Astrocyte of the cerebellum (primary cell): ENCODE results near the gene POPDC2.

ENCODE experiments used
- DNase-seq: peaks from one replicate; pipeline ENCODE4 v3.0.0-alpha.2; 2011; ENCODE audit warnings: low read depth
- H3K4me3 ChIP-seq: 2 replicates; pipeline ENCODE4 v1.5.1; 2011; ENCODE audit warnings: mild to moderate bottlenecking, low read depth, low read length, moderate library complexity
- CTCF ChIP-seq: IDR thresholded peaks from 2 replicates; pipeline ENCODE4 v1.5.1; 2012; ENCODE audit warnings: low read length, low read depth, moderate library complexity, mild to moderate bottlenecking; ENCODE audit errors: missing control alignments
- in situ Hi-C: cut with HindIII; loops from 2 replicates; pipeline ENCODE4 v1.10.0; 2017; ENCODE audit warnings: low sequenced_read_pairs

The POPDC2 gene

DNA sequence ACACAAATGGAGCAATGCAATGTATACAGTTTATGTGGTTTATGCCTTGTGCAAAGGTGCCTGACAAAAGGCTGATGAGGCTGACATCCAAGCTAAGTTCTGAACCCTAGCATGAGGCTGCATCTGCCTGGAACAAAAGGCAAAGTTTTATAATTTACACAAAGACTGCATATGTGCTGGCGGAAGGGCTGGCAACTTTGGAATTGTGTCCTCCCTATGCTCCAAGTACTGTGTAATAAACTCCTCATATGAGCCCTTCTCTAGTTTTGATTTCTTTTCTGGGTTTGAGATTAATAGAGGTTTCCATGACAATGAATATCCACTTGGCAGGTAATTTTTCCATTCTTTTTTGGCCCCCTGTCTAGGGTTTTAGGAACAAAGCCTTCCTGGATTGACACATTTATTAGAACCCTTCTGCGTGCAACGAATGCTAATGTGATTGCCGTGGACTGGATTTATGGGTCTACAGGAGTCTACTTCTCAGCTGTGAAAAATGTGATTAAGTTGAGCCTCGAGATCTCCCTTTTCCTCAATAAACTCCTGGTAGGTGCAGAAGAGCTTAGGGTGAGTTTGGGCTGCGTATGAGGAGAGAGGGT lies 51.9 kb downstream of the POPDC2 start:
- no peak for DNase-seq
- H3K4me3 ChIP-seq: no peak overlapping the region
- TF ChIP-seq CTCF: no peak
- in situ Hi-C loops: no loop called here

DNA sequence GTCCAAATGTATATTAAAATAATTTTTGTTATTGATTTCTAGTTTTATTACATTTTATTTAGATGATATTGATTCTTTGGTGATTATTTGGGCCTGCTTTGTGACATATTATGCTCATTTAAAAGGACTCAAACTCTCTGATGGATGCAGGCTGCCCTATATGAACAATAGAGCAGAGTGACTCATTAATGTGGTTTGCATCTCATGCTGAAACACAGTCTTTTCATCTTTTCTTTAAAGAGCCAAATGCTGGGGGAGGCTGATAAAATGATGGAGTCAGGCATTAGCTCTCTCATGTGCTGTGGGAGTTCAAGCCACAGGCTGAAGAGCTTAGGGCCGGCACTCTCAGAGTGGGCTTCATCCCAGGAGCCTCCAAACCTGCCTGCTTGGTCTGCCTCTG lies 55.5 kb downstream of the POPDC2 start:
- in situ Hi-C loops: no loop called here
- H3K4me3 ChIP-seq: no peak overlapping the region
- no peak for TF ChIP-seq CTCF
- peak; percentile 69 for DNase-seq

DNA sequence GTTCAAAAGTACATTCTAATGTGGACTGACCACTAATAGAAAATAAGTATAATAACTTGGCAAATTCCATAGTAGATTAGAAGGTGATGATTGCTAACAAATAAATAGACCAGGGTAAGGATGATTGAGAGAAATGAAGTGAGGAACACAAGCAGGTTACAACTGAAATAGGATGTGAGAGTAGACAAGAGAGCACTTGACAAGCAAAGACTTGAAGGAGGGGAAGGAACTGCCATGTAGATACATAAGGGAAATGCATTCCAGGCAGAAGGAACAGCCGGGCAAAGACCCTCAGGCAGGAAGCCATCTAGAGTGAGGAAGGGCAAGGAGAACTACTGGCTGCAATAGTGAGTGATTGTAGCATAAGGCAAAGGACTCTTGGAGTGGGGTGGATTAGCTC lies 57.7 kb downstream of the POPDC2 start:
- in situ Hi-C loops: no loop called here
- DNase-seq: no peak
- no peak for TF ChIP-seq CTCF

DNA sequence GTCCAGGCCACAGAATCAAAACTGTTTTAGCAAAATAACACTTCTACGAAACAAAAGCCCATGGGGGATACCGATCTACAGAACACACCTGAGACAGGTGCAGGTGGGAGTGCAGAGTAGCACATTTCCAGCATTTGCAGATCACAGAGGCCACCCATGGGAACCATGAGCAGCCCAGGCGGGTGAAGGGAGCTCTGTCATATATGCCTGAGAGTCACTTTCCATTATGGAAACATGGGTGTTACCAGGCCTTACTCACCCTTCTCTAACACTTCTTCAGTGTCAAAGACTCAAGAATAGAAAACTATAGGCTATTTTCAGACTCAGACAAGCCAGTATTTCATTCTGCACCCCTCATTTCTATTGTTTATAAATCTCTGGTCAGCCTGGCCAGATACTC lies 59.2 kb downstream of the POPDC2 start:
- no peak for TF ChIP-seq CTCF
- DNase-seq: no peak
- in situ Hi-C loops: no loop called here
- no peak overlapping the region for H3K4me3 ChIP-seq

More for the DNA sequence above, 57.7 kb downstream of the POPDC2 start:
- H3K4me3 ChIP-seq: no peak overlapping the region

DNA sequence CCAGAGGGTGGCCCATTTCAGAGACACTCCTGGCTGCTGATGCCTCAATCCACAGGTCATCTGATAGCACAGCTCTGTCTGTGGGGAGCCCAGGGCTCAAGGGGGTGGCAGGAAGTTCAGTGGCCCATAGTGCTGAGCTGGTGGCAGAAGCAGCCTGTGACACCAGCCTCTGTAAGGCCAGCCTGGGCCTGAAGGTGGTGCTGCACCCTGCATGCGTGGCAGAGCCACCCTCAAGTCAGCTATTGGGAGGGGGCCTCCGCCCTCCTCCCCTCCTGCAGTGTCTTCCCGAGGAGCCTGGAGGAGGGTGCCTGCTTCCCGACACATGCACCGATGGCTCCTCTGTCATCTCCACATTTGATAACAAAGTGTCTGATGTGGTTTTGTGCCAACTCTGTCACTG lies 59.7 kb downstream of the POPDC2 start:
- no peak overlapping the region for H3K4me3 ChIP-seq
- in situ Hi-C loops: no loop called here
- DNase-seq: no peak
- TF ChIP-seq CTCF: peak; percentile 25

GRCh38 chr3:119599558-119600174 lies 60.7 kb downstream of the POPDC2 start:
- DNase-seq: no peak
- in situ Hi-C loops: no loop called here
- no peak for TF ChIP-seq CTCF
- H3K4me3 ChIP-seq: no peak overlapping the region
